Smooth muscle cell (in vitro differentiated cells): ENCODE data around the gene AATK. TPM values are rescaled to one million over a fixed set of nuclear protein-coding genes. Genes with fewer than 3 reads are reported as not detected.

Experiments used
- DNase-seq: peaks from one replicate; lab custom pipeline; 2025; ENCODE audit not compliant: unreplicated experiment; lab: John Stamatoyannopoulos, UW
- H2AFZ ChIP-seq: fragments of 200-600 bp; sonication (generic); 2 replicates; pipeline ENCODE4 v1.6.0; 2016; ENCODE audit warnings: antibody characterized with exemption, low read depth, mild to moderate bottlenecking
- H3F3A ChIP-seq: fragments of 200-600 bp; sonication (generic); 2 replicates; pipeline ENCODE4 v1.6.0; 2017; ENCODE audit warnings: antibody characterized with exemption, low read depth
- H3K27ac ChIP-seq: fragments of 200-600 bp; sonication (generic); 2 replicates; pipeline ENCODE4 v1.5.1; 2016; ENCODE audit warnings: low read depth, mild to moderate bottlenecking
- H3K27me3 ChIP-seq: fragments of 200-600 bp; sonication (generic); 2 replicates; pipeline ENCODE4 v1.6.1; 2016; ENCODE audit warnings: low read depth, mild to moderate bottlenecking
- H3K36me3 ChIP-seq: fragments of 200-600 bp; sonication (generic); 2 replicates; pipeline ENCODE4 v1.5.1; 2016; ENCODE audit warnings: low read depth
- H3K4me1 ChIP-seq: fragments of 200-600 bp; sonication (generic); 2 replicates; pipeline ENCODE4 v1.5.1; 2016; ENCODE audit warnings: low read depth
- H3K4me2 ChIP-seq: fragments of 200-600 bp; sonication (generic); 2 replicates; pipeline ENCODE4 v1.6.0; 2016; ENCODE audit warnings: mild to moderate bottlenecking
- H3K4me3 ChIP-seq: fragments of 200-600 bp; sonication (generic); 2 replicates; pipeline ENCODE4 v1.5.1; 2016; ENCODE audit warnings: mild to moderate bottlenecking
- H3K79me2 ChIP-seq: fragments of 200-600 bp; sonication (generic); 2 replicates; pipeline ENCODE4 v1.6.0; 2016; ENCODE audit warnings: low read depth, mild to moderate bottlenecking
- H3K9ac ChIP-seq: fragments of 200-600 bp; sonication (generic); 2 replicates; pipeline ENCODE4 v1.6.0; 2016; ENCODE audit warnings: low read depth
- H3K9me3 ChIP-seq: fragments of 200-600 bp; sonication (generic); replicated peaks from 2 replicates; pipeline ENCODE4 v1.5.1; 2016; ENCODE audit warnings: low read depth
- H4K20me1 ChIP-seq: fragments of 200-600 bp; sonication (generic); 2 replicates; pipeline ENCODE4 v1.6.0; 2016; ENCODE audit warnings: low read depth
- WGBS: methylation state at CpG from one replicate; pipeline ENCODE4 v1.1.7; 2016; ENCODE audit warnings: low lambda C conversion rate; 5-methylcytosine and 5-hydroxymethylcytosine counted together
- polyA plus RNA-seq: library from polyadenylated mRNA; unstranded; fragments of >200 nt; fragmentation: Nextera tagmentation; extraction: Ambion mirVana; gene quantifications from 2 replicates; pipeline ENCODE4 v1.2.1, GENCODE V29; 2016
- total RNA-seq: library from RNA; depleted of rRNA; stranded (reverse); fragments of >200 nt; gene quantifications from 2 replicates; pipeline ENCODE4 v1.2.3, GENCODE V29; 2014
- TF ChIP-seq, protein P1 (sequence below): fragments of 200-600 bp; sonication (generic); IDR thresholded peaks from 2 replicates; pipeline ENCODE4 v1.5.1; 2017; ENCODE audit warnings: borderline replicate concordance, mild to moderate bottlenecking, antibody characterized with exemption; ENCODE audit not compliant: insufficient read depth, poor library complexity, severe bottlenecking

Gene AATK
- total and polyA plus RNA-seq, 2 experiments from 2014 or later: 0.61 to 0.67 TPM

- H3K9me3 ChIP-seq: no peaks in the 10 kb centered on the region
- no peaks in the 10 kb centered on the region for H3K27me3 ChIP-seq
- H3K9ac ChIP-seq: no peak overlapping the region
- no peaks in the 10 kb centered on the region for H3K79me2 ChIP-seq
- no peaks in the 10 kb centered on the region for H3K36me3 ChIP-seq
- H3K4me2 ChIP-seq: no peak overlapping the region
- no peaks in the 10 kb centered on the region for H4K20me1 ChIP-seq
- TF ChIP-seq, protein P1, sequence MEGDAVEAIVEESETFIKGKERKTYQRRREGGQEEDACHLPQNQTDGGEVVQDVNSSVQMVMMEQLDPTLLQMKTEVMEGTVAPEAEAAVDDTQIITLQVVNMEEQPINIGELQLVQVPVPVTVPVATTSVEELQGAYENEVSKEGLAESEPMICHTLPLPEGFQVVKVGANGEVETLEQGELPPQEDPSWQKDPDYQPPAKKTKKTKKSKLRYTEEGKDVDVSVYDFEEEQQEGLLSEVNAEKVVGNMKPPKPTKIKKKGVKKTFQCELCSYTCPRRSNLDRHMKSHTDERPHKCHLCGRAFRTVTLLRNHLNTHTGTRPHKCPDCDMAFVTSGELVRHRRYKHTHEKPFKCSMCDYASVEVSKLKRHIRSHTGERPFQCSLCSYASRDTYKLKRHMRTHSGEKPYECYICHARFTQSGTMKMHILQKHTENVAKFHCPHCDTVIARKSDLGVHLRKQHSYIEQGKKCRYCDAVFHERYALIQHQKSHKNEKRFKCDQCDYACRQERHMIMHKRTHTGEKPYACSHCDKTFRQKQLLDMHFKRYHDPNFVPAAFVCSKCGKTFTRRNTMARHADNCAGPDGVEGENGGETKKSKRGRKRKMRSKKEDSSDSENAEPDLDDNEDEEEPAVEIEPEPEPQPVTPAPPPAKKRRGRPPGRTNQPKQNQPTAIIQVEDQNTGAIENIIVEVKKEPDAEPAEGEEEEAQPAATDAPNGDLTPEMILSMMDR: no peak
- H2AFZ ChIP-seq: no peak overlapping the region
- 84% methylated on average over 14 of the region's 34 CpGs for WGBS
- no peaks in the 10 kb centered on the region for H3K4me1 ChIP-seq
- no peak overlapping the region for H3K4me3 ChIP-seq
- DNase-seq: no peak
- no peak overlapping the region for H3K27ac ChIP-seq
- H3F3A ChIP-seq: no peaks in the 10 kb centered on the region
Measured at GRCh38 chr17:81192386-81193050, 26.5 kb upstream of the AATK start.

DNA sequence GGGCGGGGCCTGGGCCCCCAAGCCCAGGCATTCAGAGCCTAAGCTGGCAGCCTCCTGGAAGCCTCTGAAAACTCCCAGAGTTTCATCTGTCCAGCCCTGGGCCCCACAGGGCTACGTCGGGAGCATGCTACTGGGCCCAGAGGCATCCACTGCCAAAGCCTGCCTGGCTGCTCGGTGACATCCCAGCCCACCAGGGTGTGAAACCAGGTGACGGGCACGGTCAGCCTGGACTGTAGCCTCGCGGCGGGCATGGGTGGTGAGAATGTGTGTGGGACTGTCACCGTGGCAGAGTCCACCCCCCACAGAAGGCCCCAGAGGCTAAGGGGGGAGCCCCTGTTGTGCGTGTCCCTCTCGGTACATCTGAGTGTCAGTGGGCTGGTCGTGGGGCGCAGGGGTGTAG lies 25.6 kb upstream of the AATK start:
- Histone ChIP-seq H3K9ac (no peak overlapping the region), H2AFZ (no peak overlapping the region), H3F3A (no peaks in the 10 kb centered on the region), H4K20me1 (no peaks in the 10 kb centered on the region), H3K27me3 (no peaks in the 10 kb centered on the region), H3K36me3 (no peaks in the 10 kb centered on the region), H3K79me2 (no peaks in the 10 kb centered on the region), H3K27ac (no peak overlapping the region), H3K9me3 (no peaks in the 10 kb centered on the region), H3K4me2 (no peak overlapping the region), H3K4me3 (no peak overlapping the region), H3K4me1 (no peaks in the 10 kb centered on the region)
- DNase-seq: no peak
- TF ChIP-seq, protein P1: no peak
- 97% methylated on average over 14 of the region's 14 CpGs for WGBS

GRCh38 chr17:81191116-81191515 lies 25.1 kb upstream of the AATK start:
- no peaks in the 10 kb centered on the region for H3K4me1 ChIP-seq
- no peak overlapping the region for H2AFZ ChIP-seq
- no peaks in the 10 kb centered on the region for H3F3A ChIP-seq
- H3K4me2 ChIP-seq: no peak overlapping the region
- no peak for DNase-seq
- TF ChIP-seq, protein P1: no peak
- H3K79me2 ChIP-seq: no peaks in the 10 kb centered on the region
- H3K4me3 ChIP-seq: no peak overlapping the region
- H3K36me3 ChIP-seq: no peaks in the 10 kb centered on the region
- H3K9me3 ChIP-seq: no peaks in the 10 kb centered on the region
- H3K27me3 ChIP-seq: no peaks in the 10 kb centered on the region
- no peaks in the 10 kb centered on the region for H4K20me1 ChIP-seq
- WGBS: 93% methylated on average over 20 of the region's 20 CpGs
- no peak overlapping the region for H3K9ac ChIP-seq
- no peak overlapping the region for H3K27ac ChIP-seq

GRCh38 chr17:81190591-81190990 lies 24.6 kb upstream of the AATK start:
- Histone ChIP-seq H3K4me1 (no peaks in the 10 kb centered on the region), H3K4me2 (no peak overlapping the region), H3F3A (no peaks in the 10 kb centered on the region), H3K4me3 (no peak overlapping the region), H3K79me2 (no peaks in the 10 kb centered on the region), H2AFZ (no peak overlapping the region), H3K36me3 (no peaks in the 10 kb centered on the region), H3K9me3 (no peaks in the 10 kb centered on the region), H3K27me3 (no peaks in the 10 kb centered on the region), H3K9ac (no peak overlapping the region), H4K20me1 (no peaks in the 10 kb centered on the region), H3K27ac (no peak overlapping the region)
- TF ChIP-seq, protein P1: no peak
- DNase-seq: no peak
- 97% methylated on average over 28 of the region's 28 CpGs for WGBS
